ENCODE data around the gene GLIPR1.
"Not testable (repeated sequence)": the region's sequence is repeated elsewhere in the genome, so short reads cannot be mapped to it uniquely, and the experiment has no call there.

Gene GLIPR1

GRCh38 chr12:75443709-75444108 is 36.8 kb upstream of the GLIPR1 start:
- Mint-ChIP-seq H3K27me3 (ENCODE audit: low read depth) (no peaks in the 10 kb centered on the region), H3K9me3 (peaks cover 17% of the 10 kb centered on the region), H3K36me3 (ENCODE audit: low read depth) (no peaks in the 10 kb centered on the region), H3K4me3 (no peak overlapping the region), H3K4me1 (no peaks in the 10 kb centered on the region), H3K27ac (no peak overlapping the region)
- TF ChIP-seq CTCF (IDR thresholded peaks at IDR 0.05; ENCODE audit: unreplicated experiment in 3 of 3) = no peak

- TF ChIP-seq CTCF (IDR thresholded peaks at IDR 0.05; ENCODE audit: unreplicated experiment in 3 of 3) = no peak
- Mint-ChIP-seq H3K4me3 (no peak overlapping the region), H3K4me1 (no peaks in the 10 kb centered on the region), H3K27ac (peak overlapping the region in 2 of 3 experiments; percentile 12 to 39), H3K36me3 (ENCODE audit: low read depth) (no peaks in the 10 kb centered on the region), H3K27me3 (ENCODE audit: low read depth) (no peaks in the 10 kb centered on the region), H3K9me3 (peaks cover 14% of the 10 kb centered on the region)
These were observed 36.0 kb upstream of the GLIPR1 start for GRCh38 chr12:75444429-75445136.

GRCh38 chr12:75445137-75445507 is 35.4 kb upstream of the GLIPR1 start:
- H3K4me1 Mint-ChIP-seq; H3K4me3 Mint-ChIP-seq; H3K27me3 Mint-ChIP-seq (ENCODE audit: low read depth); H3K36me3 Mint-ChIP-seq (ENCODE audit: low read depth); H3K27ac Mint-ChIP-seq: not testable (repeated sequence)
- peaks cover 11% of the 10 kb centered on the region for H3K9me3 Mint-ChIP-seq

- peaks cover 5% of the 10 kb centered on the region for H3K9me3 Mint-ChIP-seq
- TF ChIP-seq CTCF (IDR thresholded peaks at IDR 0.05; ENCODE audit: unreplicated experiment in 3 of 3) = no peak
- no peaks in the 10 kb centered on the region for H3K36me3 Mint-ChIP-seq (ENCODE audit: low read depth)
- no peaks in the 10 kb centered on the region for H3K4me1 Mint-ChIP-seq
- no peak overlapping the region for H3K27ac Mint-ChIP-seq
- no peaks in the 10 kb centered on the region for H3K27me3 Mint-ChIP-seq (ENCODE audit: low read depth)
- no peak overlapping the region for H3K4me3 Mint-ChIP-seq
These were observed 33.7 kb upstream of the GLIPR1 start for GRCh38 chr12:75446857-75447256.

GRCh38 chr12:75447691-75448393 is 32.7 kb upstream of the GLIPR1 start:
- H3K36me3 Mint-ChIP-seq (ENCODE audit: low read depth) = no peaks in the 10 kb centered on the region
- no peak for TF ChIP-seq CTCF (IDR thresholded peaks at IDR 0.05; ENCODE audit: unreplicated experiment in 3 of 3)
- H3K27me3 Mint-ChIP-seq (ENCODE audit: low read depth) = no peaks in the 10 kb centered on the region
- H3K9me3 Mint-ChIP-seq = no peaks in the 10 kb centered on the region
- no peaks in the 10 kb centered on the region for H3K4me1 Mint-ChIP-seq
- H3K4me3 Mint-ChIP-seq = no peak overlapping the region
- no peak overlapping the region for H3K27ac Mint-ChIP-seq

- Mint-ChIP-seq H3K4me3 (no peak overlapping the region), H3K27me3 (ENCODE audit: low read depth) (no peaks in the 10 kb centered on the region), H3K27ac (no peak overlapping the region), H3K36me3 (ENCODE audit: low read depth) (no peaks in the 10 kb centered on the region), H3K4me1 (no peaks in the 10 kb centered on the region), H3K9me3 (peaks cover 8% of the 10 kb centered on the region)
- TF ChIP-seq CTCF (IDR thresholded peaks at IDR 0.05; ENCODE audit: unreplicated experiment in 3 of 3) = no peak
These were observed 27.8 kb upstream of the GLIPR1 start for GRCh38 chr12:75452675-75453330.
